HG03460 (cell line): Measurements from ENCODE around the gene RCOR1.
"Not testable (repeated sequence)": the region's sequence is repeated elsewhere in the genome, so short reads cannot be mapped to it uniquely, and the experiment has no call there.

ENCODE experiments used
- ATAC-seq: cut with Tn5 transposase; IDR thresholded peaks from one replicate; pipeline ENCODE4 v1.9.1; 2021; ENCODE audit not compliant: unreplicated experiment

Gene RCOR1

GRCh38 chr14:102570334-102570995 is 22.0 kb upstream of the RCOR1 start:
- ATAC-seq: no peak

DNA sequence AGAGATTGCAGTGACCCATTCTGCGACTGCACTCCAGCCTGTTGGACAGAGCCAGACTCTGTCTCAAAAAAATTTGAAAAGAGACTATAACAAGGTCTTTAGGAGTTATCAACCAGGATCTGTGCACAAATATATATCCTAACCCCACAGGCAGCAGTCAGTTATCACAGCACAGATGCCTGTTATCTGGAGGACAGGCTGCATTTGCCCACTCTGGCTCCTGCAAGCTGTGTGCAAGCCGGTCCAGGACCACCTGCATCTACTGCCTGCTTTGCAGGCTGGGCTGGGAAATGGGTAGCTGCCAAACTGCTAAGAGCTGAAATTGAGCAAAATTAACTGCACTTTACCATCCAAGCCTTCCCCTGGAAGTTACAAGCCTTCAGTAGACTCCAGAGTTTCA is 21.4 kb upstream of the RCOR1 start:
- ATAC-seq: no peak

DNA sequence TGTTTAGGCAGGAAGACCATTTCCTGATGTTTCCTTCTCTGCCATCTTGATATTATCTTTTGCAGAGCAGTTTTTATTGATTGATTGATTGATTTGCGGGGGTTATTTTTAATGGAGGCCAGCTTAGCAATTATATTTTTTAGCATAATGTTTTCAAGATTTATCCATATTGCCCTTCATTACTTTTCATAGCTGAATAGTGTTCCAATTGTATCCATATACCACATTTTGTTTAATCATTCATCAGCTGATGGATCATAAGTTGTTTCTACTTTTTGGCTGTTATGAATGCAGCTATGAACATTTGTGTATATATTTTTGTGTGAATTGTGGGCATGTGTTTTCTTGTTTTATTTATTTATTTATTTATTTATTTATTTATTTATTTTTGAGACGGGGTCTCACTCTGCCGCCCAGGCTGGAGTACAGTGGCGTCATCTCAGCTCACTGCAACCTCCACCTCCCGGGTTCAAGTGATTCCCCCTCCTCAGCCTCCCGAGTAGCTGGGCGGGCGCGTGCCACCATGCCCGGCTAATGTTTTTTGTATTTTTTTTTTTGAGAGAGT is 20.9 kb upstream of the RCOR1 start:
- ATAC-seq: no peak

GRCh38 chr14:102573161-102573560 is 19.3 kb upstream of the RCOR1 start:
- not testable (repeated sequence) for ATAC-seq

- ATAC-seq: no peak
Observed at GRCh38 chr14:102573591-102574046, 18.8 kb upstream of the RCOR1 start.

DNA sequence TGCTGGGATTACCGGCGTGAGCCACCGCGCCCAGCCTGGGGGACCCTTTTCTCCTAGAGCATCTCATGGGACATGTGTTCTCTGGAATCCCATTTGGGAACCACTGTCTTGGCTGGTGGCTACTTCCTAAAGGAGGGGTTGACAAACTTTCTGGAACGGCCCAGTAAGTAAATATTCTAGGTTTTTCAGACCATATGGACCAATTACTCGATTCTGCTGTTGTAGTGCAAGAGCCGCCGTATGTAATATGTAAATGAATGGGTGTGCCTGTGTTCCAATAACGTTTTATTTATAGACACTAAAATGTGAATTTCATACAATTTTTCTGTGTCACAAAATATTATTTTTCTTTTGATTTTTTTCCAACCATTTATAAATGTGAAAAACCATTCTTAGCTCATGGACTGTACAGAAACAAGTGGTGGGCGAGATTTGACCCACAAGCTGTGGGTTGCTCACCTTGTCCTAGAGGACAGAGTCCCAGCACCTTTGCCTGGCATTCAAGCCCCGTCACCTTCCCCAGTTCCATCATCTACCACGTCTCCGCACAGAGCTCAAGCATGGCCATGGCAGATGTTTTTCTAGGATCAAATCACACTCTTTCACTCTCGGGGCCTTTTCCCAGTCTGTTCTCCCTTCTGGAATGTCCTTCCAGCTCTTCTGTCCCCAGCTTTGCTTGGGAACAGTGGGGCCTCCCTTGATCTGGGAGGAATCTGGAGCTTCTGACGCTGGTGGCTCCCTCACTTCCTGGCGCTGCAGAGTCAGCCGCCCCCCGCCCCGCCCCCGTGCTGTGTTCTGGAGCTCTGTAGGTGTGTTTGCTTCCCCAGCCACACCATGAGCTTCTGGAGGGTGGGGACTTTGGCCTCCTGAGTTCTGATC is 17.9 kb upstream of the RCOR1 start:
- ATAC-seq: no peak

DNA sequence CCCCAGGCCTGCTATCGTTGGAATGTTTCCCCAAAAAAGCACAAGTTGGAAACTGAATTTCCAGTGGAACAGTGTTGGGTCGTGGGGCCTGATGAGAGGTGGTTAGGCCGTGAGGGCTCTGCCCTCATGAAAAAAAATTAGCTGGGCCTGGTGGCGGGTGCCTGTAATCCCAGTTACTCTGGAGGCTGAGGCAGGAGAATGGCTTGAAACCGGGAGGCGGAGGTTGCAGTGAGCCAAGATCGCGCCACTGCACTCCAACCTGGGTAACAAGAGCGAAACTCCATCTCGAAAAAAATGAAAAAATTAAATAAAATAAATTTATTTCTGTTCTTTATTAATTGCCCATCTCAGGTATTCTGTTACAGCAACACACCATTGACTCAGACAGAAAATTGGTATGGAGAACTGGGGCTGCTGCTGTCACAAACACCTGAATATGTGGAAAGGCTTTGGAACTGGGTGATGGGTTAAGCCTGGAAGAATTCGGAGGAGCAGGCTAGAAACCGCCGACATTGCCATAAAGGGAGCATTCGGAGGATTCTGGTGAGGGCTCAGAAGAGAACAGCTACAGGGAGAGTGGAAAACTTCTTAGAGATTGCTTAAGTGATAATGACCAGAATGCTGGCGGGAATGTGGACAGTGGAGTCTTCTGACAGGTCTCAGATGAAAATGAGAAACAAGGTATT is 17.1 kb upstream of the RCOR1 start:
- ATAC-seq: no peak

DNA sequence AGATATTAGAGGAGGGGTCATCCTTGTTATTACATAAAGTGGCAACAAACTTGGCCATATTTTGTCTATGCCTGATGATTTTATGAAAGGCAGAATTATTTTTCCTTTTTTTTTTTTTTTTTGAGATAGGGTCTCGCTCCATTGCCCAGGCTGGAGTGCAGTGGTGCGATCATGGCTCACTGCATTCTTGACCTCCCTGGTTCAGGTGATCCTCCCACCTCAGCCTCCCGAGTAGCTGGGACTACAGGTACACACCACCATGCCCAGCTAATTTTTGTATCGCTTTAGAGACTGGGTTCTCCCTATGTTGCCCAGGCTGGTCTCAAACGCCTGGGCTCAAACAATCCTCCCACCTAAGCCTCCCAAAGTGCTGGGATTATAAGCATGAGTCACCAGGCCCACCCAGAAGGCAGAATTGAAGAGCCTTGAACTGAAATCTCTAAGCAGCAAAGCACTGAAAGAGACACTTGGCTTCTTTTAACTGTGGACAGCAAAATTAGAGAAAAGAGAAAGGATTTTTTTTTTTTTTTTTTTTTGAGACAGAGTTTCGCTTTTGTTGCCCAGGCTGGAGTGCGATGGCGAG is 16.5 kb upstream of the RCOR1 start:
- ATAC-seq: not testable (repeated sequence)

DNA sequence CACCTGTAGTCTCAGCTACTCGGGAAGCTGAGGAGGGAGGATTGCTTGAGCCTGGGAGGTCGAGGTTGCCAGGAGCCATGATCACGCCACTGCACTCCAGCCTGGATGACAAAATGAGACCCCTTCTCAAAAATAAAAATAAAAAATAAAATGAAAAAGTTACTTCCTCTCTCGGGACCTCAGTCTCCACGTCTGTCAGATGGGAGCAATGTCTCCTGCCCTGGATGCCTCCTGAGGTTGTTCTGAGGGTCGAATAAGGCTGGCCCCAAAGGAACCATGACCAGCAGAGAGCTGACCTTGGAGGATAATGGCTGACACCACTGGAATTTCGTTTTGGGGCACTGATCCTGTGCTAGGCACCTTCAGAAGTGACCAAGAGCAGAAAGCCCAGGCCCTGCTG is 13.6 kb upstream of the RCOR1 start:
- no peak for ATAC-seq

GRCh38 chr14:102579696-102580549 is 12.5 kb upstream of the RCOR1 start:
- ATAC-seq: no peak

GRCh38 chr14:102580550-102581110 is 11.8 kb upstream of the RCOR1 start:
- no peak for ATAC-seq

DNA sequence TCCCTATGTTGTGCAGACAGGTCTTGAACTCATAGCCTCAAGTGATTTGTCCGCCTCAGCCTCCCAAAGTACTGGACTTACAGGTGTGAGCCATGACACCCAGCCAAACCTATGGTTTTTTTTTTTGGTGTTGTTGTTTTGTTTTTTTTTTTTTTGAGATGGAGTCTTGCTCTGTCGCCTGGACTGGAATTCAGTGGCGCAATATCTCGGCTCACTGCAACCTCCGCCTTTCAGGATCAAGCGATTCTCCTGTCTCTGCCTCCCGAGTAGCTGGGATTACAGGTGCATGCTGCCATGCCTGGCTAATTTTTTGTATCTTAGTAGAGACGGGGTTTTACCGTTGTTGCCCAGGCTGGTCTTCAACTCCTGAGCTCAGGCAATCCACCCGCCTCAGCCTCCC is 11.3 kb upstream of the RCOR1 start:
- ATAC-seq: no peak

- no peak for ATAC-seq
Observed at GRCh38 chr14:102583726-102584125, 8.7 kb upstream of the RCOR1 start.

DNA sequence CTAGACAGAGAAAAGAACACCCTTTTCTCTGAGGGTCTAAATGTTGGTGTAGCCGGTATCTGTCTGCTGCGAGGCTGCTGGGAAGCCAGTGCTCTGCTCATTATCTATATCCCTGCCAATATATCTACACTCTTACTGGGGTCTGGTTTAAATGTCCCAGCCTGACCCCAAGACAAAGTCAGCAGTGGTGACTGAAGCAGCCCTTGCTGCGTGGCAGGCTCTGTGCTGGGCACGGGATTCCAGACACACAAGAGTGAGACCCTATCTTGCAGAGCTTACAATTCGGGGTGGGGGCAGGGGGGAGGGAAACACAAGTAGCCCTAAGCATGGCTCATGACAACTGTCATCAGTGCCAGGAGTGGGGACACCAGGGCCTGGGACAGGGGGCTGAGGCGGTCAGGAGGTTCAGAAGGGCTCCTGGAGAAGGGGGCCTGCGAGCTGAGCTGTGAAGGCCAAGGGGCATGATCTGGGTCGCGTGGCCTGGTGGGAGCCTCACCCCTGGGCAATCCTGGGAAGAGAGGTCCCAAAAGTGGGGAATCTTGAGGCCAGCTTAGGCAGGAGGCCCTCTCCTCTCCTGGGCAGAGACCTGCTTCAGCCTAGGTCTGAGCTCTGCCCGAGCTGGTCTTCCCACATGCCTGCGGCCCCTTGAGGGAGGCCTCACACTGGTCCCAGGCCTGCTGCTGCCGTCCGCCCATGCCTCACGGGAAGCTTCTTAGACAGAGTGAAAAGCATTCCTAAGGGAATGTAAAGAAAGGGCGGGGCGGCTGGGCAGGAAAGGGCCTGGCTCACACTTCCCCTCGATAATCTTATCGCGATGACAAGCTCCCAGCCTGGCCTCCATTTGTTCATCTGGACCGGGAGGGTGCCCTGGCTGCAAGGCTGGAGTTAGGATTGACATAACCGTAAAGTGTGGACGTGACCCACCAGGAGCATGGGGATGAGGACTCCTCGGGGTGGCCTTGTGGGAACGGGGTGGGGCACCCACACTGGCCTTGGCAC is 7.3 kb upstream of the RCOR1 start:
- no peak for ATAC-seq

DNA sequence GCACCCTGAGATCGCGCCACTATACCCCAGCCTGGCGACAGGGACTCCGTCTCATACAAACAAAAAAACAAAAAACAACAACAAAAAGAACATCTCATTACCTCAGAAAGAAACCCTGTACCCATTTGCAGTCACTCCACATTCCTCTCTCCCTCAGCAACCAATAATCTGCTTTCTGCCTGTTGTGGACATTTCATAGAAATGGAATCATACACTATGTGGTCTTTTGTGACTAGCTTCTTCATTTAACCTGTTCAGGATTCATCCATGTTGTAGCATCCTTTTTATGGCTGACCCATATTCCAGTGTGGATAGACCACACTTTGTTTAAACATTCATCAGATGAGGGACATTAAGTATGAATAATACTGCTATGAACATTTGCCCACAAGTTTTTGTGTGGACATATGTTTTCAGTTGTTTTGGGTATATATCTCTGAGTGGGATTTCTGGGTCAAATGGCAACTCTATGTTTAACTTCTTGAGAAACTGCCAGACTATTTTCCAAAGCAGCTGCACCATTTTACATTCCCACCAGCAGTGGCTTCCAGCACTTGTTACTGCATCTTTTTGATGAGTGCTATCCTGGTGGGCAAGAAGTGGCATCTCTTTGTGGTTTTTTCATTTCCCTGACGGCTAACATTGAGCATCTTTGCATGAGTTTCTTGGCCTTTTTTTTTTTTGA is 5.9 kb upstream of the RCOR1 start:
- no peak for ATAC-seq

DNA sequence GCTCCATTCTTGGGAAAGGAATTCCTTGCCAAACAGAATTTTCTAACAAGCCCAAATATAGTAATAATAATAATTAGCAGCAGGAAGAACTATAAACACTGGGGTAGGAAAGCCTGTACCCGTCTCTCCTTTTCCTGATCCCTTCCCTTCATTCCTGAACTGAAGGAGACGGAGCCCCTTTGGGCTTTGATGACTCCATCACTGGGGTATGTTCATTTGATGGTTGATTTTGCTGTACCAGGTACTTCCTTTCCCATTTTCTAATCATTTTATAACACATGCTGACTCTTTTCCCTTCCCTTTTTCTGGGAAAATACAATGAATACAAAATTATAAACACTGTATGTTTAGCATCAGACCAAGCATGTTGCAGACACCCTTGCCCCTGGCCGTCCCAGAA is 3.6 kb upstream of the RCOR1 start:
- ATAC-seq: no peak

DNA sequence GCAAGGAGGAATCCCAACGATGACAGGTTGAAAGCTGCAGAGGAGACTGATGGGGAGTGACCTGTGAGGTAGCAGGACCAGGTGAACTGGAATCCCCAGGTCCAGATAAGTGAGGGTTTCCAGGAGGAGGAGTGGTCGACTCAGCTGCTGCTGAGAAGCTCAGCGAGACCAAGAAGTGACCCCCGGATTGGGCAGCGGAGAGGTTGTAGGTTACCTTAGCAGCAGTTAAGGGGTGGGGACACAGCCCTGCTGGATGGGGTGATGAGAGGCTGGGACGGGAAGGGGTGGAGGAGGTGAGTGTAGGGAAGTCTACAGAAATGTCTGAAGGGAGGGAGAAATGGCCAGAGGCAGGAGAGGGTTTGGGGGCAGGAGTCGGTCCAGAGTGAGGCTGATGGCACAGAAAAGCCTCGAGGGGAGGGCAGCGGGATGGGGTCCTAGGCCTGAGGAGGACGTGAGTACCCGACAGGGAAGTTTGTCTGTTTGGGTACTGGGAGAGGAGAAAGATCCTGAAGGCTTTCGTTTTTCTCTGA is 2.6 kb upstream of the RCOR1 start:
- ATAC-seq: no peak

DNA sequence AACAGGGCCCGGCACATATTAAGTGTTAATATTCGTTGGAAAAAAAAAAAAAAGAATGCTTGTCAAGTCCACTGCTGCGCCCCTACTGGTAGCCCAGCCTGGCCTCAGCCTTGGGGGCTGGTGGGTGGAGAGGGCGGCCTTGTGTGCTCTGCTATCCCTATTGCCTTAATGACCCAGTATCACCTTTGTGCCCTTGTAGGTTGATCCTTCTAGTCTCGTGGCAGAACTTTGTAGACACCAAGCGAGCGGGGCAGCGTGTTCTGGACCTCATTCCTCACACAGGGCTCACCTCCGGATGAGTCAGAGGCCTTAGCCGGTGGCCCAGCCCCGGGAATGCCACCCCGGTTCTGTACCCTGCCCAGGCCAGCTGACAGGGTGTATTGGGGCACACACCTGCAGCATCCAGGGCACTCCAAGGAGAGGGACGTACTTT is 1.8 kb upstream of the RCOR1 start:
- ATAC-seq: no peak
